CD4-positive, alpha-beta T cell (primary cell): ENCODE results near the gene CASKIN1. TPM values are rescaled to one million over a fixed set of nuclear protein-coding genes. Genes with fewer than 3 reads are reported as not detected.

Experiments used
- ATAC-seq: fragments of 200-7000 bp; cut with Tn5 transposase; one replicate; pipeline ENCODE4 v1.10.0; 2022; ENCODE audit warnings: mild to moderate bottlenecking; ENCODE audit not compliant: poor library complexity
- CTCF ChIA-PET: fragments of 350-600 bp; sonication (Branson Sonifier 250); formaldehyde crosslinking; loops from one replicate; lab custom pipeline; 2021; ENCODE audit warnings: antibody characterized with exemption, inconsistent platforms; lab: Charles Lee
- POLR2A ChIA-PET: fragments of 350-600 bp; sonication (Branson Sonifier 250); formaldehyde crosslinking; loops from one replicate; lab custom pipeline; 2021; ENCODE audit warnings: antibody characterized with exemption, inconsistent platforms; lab: Charles Lee
- DNase-seq, 14 experiments: peaks; one replicate each; pipeline ENCODE4 v3.0.0-alpha.2; 2013 to 2020; ENCODE audit warnings: mixed read lengths in 2 of 14
- H3K27ac ChIP-seq, 2 donors: one replicate each; pipeline versions ENCODE4 v1.5.1 to v1.7.0; 2013; ENCODE audit warnings: low read length in 2 of 2, low read depth in 1 of 2, mild to moderate bottlenecking in 1 of 2
- H3K27me3 ChIP-seq, 2 experiments: 1 replicate in 1 of 2; 2 replicates in 1 of 2; pipeline versions ENCODE4 v1.6.1 to v1.7.0; 2013; ENCODE audit warnings: low read length in 2 of 2, control low read depth in 1 of 2, mild to moderate bottlenecking in 1 of 2, moderate library complexity in 1 of 2; ENCODE audit not compliant: insufficient read depth in 2 of 2, control insufficient read depth in 1 of 2
- H3K36me3 ChIP-seq: one replicate; pipeline ENCODE4 v1.6.1; 2013; ENCODE audit warnings: low read length, control low read depth; ENCODE audit not compliant: insufficient read depth
- H3K4me1 ChIP-seq: one replicate; pipeline ENCODE4 v1.6.1; 2013; ENCODE audit warnings: low read length, control low read depth; ENCODE audit not compliant: insufficient read depth
- H3K4me3 ChIP-seq: one replicate; pipeline ENCODE4 v1.5.1; 2013; ENCODE audit warnings: mild to moderate bottlenecking, low read length, moderate library complexity
- H3K9me3 ChIP-seq, 2 experiments: 1 replicate in 1 of 2; 2 replicates in 1 of 2; pipeline versions ENCODE4 v1.6.1 to v1.7.0; 2013; ENCODE audit warnings: low read length in 2 of 2, mild to moderate bottlenecking in 2 of 2, control low read depth in 1 of 2, moderate library complexity in 1 of 2; ENCODE audit not compliant: control insufficient read depth in 1 of 2, insufficient read depth in 1 of 2
- H3K27ac Mint-ChIP-seq: one replicate; pipeline ENCODE4 v1.8.0; 2020; ENCODE audit warnings: mixed read lengths
- H3K27me3 Mint-ChIP-seq: one replicate; pipeline ENCODE4 v1.8.0; 2021; ENCODE audit warnings: mixed read lengths
- H3K36me3 Mint-ChIP-seq: one replicate; pipeline ENCODE4 v1.8.0; 2021; ENCODE audit warnings: low read depth, mixed read lengths
- H3K4me1 Mint-ChIP-seq: one replicate; pipeline ENCODE4 v1.8.0; 2021; ENCODE audit warnings: low read depth, mixed read lengths
- H3K4me3 Mint-ChIP-seq: one replicate; pipeline ENCODE4 v1.8.0; 2020; ENCODE audit warnings: mild to moderate bottlenecking, mixed read lengths
- H3K9me3 Mint-ChIP-seq: one replicate; pipeline ENCODE4 v1.8.0; 2020; ENCODE audit warnings: mixed read lengths
- intact Hi-C, 2 experiments: fragments of 100-400 bp; cut with DNase I in 1 of 2; cut with micrococcal nuclease in 1 of 2; formaldehyde crosslinking; loops; one replicate each; pipeline versions ENCODE4 v1.15.1 to v1.9.0; 2023 to 2025; cut with DNase I, micrococcal nuclease
- total RNA-seq, 174 experiments: library from RNA in 2 of 174; stranded (reverse) in 2 of 174; gene quantifications; one replicate each; pipeline ENCODE4 v1.2.3 and lab custom pipeline; 2021 to 2026
- TF ChIP-seq, protein P1 (sequence below): fragments of 200-600 bp; IDR thresholded peaks from one replicate; pipeline ENCODE4 v1.8.0; 2022; ENCODE audit warnings: antibody characterized with exemption, mild to moderate bottlenecking

The CASKIN1 gene
- total RNA-seq, 2 experiments from 2014 or later = 0.06 TPM; not detected in 1

DNA sequence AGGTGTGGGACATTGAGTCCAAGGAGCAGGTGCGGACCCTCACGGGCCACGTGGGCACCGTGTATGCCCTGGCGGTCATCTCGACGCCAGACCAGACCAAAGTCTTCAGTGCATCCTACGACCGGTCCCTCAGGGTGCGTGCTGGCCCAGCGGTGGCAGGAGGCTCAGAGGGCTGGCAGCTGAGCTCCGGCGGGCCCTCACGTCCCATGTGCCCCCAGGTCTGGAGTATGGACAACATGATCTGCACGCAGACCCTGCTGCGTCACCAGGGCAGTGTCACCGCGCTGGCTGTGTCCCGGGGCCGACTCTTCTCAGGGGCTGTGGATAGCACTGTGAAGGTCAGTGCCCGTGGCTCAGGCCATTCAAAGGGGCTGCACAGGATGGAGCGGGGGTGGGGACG lies 20.4 kb downstream of the CASKIN1 start:
- Mint-ChIP-seq H3K4me3 (no peak overlapping the region), H3K36me3 (peaks cover 9% of the 10 kb centered on the region), H3K4me1 (no peaks in the 10 kb centered on the region), H3K9me3 (no peaks in the 10 kb centered on the region), H3K27ac (no peak overlapping the region), H3K27me3 (no peaks in the 10 kb centered on the region)
- ATAC-seq (no peak), DNase-seq (no peak)
- Histone ChIP-seq H3K27me3 (no peaks in the 10 kb centered on the region), H3K9me3 (no peaks in the 10 kb centered on the region), H3K4me1 (no peaks in the 10 kb centered on the region), H3K36me3 (peaks cover 40% of the 10 kb centered on the region), H3K4me3 (no peak overlapping the region), H3K27ac (no peak overlapping the region)
- intact Hi-C loops = no loop called here
- CTCF ChIA-PET = interaction anchor here (0.6 kb wide), 1 partner anchor 879 kb away, joined by 4 read pairs; no protein-coding TSS in a partner anchor
- POLR2A ChIA-PET = no interaction called here
- TF ChIP-seq, protein P1, sequence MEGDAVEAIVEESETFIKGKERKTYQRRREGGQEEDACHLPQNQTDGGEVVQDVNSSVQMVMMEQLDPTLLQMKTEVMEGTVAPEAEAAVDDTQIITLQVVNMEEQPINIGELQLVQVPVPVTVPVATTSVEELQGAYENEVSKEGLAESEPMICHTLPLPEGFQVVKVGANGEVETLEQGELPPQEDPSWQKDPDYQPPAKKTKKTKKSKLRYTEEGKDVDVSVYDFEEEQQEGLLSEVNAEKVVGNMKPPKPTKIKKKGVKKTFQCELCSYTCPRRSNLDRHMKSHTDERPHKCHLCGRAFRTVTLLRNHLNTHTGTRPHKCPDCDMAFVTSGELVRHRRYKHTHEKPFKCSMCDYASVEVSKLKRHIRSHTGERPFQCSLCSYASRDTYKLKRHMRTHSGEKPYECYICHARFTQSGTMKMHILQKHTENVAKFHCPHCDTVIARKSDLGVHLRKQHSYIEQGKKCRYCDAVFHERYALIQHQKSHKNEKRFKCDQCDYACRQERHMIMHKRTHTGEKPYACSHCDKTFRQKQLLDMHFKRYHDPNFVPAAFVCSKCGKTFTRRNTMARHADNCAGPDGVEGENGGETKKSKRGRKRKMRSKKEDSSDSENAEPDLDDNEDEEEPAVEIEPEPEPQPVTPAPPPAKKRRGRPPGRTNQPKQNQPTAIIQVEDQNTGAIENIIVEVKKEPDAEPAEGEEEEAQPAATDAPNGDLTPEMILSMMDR = no peak

DNA sequence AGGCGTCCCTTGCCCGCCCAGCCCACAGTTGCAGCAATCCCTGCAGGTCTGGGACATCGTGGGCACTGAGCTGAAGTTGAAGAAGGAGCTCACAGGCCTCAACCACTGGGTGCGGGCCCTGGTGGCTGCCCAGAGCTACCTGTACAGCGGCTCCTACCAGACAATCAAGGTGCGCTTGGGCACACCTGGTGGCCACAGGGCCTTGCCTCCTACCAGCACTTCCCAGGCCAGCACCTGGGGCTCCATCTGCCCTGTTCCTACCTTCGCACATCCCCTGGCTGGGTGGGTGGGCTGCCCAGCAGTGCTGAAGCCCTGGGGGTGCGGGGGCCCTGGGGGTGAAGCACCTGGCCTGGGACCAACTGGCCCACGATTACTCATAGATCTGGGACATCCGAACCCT lies 21.0 kb downstream of the CASKIN1 start:
- TF ChIP-seq, protein P1 = no peak
- CTCF ChIA-PET = no interaction called here
- intact Hi-C loops = no loop called here

DNA sequence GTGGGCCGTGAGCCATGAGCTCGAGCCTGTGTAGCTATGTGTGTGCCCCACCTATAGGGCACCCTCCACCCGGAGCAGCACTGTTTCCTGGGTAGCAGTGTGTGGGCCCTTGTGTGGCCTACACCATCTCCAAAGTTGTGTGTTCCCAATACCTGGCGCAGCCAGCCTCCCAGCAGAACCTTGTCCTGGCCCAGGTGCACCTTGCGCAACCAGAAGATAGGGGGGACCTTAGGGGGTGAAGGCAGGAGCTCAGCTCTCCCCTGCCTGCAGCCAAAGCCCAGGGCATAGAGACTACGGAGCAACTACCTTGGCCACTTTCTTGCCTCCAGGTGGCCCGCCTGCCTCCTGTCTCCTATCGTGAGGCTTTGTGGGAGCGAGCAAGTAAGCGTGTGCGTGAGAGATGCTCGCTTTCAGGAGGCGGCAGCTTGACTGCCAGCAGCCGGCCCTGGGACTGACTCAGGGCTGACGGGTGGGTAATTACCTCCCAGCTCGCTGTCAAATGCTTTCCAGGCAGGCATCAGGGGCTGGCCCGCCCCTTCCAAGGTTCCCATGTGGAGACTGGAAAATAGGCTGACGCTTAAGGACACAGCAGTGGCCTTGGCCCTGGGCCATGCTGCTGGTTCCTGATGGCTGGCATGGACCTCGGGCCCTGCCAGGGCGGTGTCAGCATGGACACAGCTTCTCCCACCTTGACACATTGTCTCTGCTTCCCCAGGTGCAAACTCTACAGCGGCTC lies 21.8 kb downstream of the CASKIN1 start:
- Histone ChIP-seq H3K36me3 (peaks cover 46% of the 10 kb centered on the region), H3K4me1 (no peaks in the 10 kb centered on the region), H3K4me3 (no peak overlapping the region), H3K27ac (no peak overlapping the region), H3K9me3 (no peaks in the 10 kb centered on the region), H3K27me3 (no peaks in the 10 kb centered on the region)
- ATAC-seq (no peak), DNase-seq (no peak)
- H3K27me3 Mint-ChIP-seq = no peaks in the 10 kb centered on the region
- CTCF ChIA-PET = no interaction called here
- H3K4me3 Mint-ChIP-seq = no peak overlapping the region
- POLR2A ChIA-PET = no interaction called here
- H3K4me1 Mint-ChIP-seq = no peaks in the 10 kb centered on the region
- intact Hi-C loops = no loop called here
- H3K27ac Mint-ChIP-seq = no peak overlapping the region
- TF ChIP-seq, protein P1 = no peak
- H3K36me3 Mint-ChIP-seq = peaks cover 9% of the 10 kb centered on the region
- H3K9me3 Mint-ChIP-seq = no peaks in the 10 kb centered on the region

More for the DNA sequence above, 21.0 kb downstream of the CASKIN1 start:
- Mint-ChIP-seq H3K36me3 (peaks cover 9% of the 10 kb centered on the region), H3K27me3 (no peaks in the 10 kb centered on the region), H3K4me1 (no peaks in the 10 kb centered on the region), H3K27ac (no peak overlapping the region), H3K4me3 (no peak overlapping the region), H3K9me3 (no peaks in the 10 kb centered on the region)
- POLR2A ChIA-PET = no interaction called here
- no peak for ATAC-seq
- Histone ChIP-seq H3K27me3 (no peaks in the 10 kb centered on the region), H3K4me1 (no peaks in the 10 kb centered on the region), H3K4me3 (no peak overlapping the region), H3K9me3 (no peaks in the 10 kb centered on the region), H3K36me3 (peaks cover 44% of the 10 kb centered on the region), H3K27ac (no peak overlapping the region)
- no peak for DNase-seq
